IMR-90 (cell line): ENCODE data around the gene HMOX1. TPM values are rescaled to one million over a fixed set of nuclear protein-coding genes. Genes with fewer than 3 reads are reported as not detected.

Experiments
- ATAC-seq: fragments of 200-7000 bp; cut with Tn5 transposase; 2 replicates; pipeline ENCODE4 v1.9.1; 2020; ENCODE audit warnings: low read depth, mild to moderate bottlenecking, moderate library complexity
- BruUV-seq: library from RNA; stranded (reverse); fragments of 400-500 nt; replicated peaks from 2 replicates; lab custom pipeline; 2021; lab: Mats Ljungman, UMichigan
- CTCF ChIA-PET: fragments of 300-600 bp; formaldehyde crosslinking; extraction: SDS; loops from one replicate; lab custom pipeline; 2021; ENCODE audit warnings: antibody characterized with exemption; lab: Yijun Ruan, JAX
- POLR2A ChIA-PET: fragments of 300-600 bp; sonication (Branson Sonifier 250); formaldehyde crosslinking; loops from one replicate; lab custom pipeline; 2022; ENCODE audit warnings: antibody characterized with exemption; ENCODE audit not compliant: unreplicated experiment; lab: Charles Lee
- DNase-seq: peaks from one replicate; pipeline ENCODE4 v3.0.0; 2013
- H2AFZ ChIP-seq: replicated peaks from 2 replicates; pipeline ENCODE3; 2013; ENCODE audit warnings: low read length, mild to moderate bottlenecking; ENCODE audit not compliant: poor library complexity
- H2AK5ac ChIP-seq: 2 replicates; pipeline ENCODE4 v1.6.1; 2013; ENCODE audit warnings: low read depth, low read length, inconsistent platforms
- H2AK9ac ChIP-seq: replicated peaks from 2 replicates; pipeline ENCODE3; 2013; ENCODE audit warnings: mild to moderate bottlenecking, low read depth, low read length, moderate library complexity; ENCODE audit not compliant: poor library complexity
- H2BK120ac ChIP-seq: 2 replicates; pipeline ENCODE4 v1.6.1; 2013; ENCODE audit warnings: low read depth, low read length, inconsistent platforms
- H2BK15ac ChIP-seq: 3 replicates; pipeline ENCODE4 v1.6.1; 2013; ENCODE audit warnings: low read depth, low read length, inconsistent platforms
- H2BK20ac ChIP-seq: 2 replicates; pipeline ENCODE4 v1.6.1; 2013; ENCODE audit warnings: low read depth, mild to moderate bottlenecking, inconsistent platforms, low read length, moderate library complexity
- H2BK5ac ChIP-seq: 2 replicates; pipeline ENCODE4 v1.6.1; 2013; ENCODE audit warnings: mild to moderate bottlenecking, low read depth, low read length, inconsistent platforms; ENCODE audit not compliant: poor library complexity, severe bottlenecking
- H3K14ac ChIP-seq: replicated peaks from 2 replicates; pipeline ENCODE4 v1.6.1; 2013; ENCODE audit warnings: low read depth, low read length, inconsistent platforms
- H3K18ac ChIP-seq: 2 replicates; pipeline ENCODE4 v1.6.1; 2013; ENCODE audit warnings: low read depth, low read length, control low read depth
- H3K23ac ChIP-seq: 2 replicates; pipeline ENCODE4 v1.6.1; 2013; ENCODE audit warnings: low read depth, low read length, inconsistent platforms
- H3K27ac ChIP-seq: 2 replicates; pipeline ENCODE4 v1.5.1; 2013; ENCODE audit warnings: mild to moderate bottlenecking, control low read depth, low read length; ENCODE audit not compliant: insufficient read depth
- H3K27me3 ChIP-seq: 2 replicates; pipeline ENCODE4 v1.6.1; 2013; ENCODE audit warnings: low read length; ENCODE audit not compliant: control insufficient read depth, insufficient read depth
- H3K36me3 ChIP-seq: 2 replicates; pipeline ENCODE4 v1.6.1; 2013; ENCODE audit warnings: low read length, mixed read lengths; ENCODE audit not compliant: control insufficient read depth, insufficient read depth
- H3K4ac ChIP-seq: 2 replicates; pipeline ENCODE4 v1.6.1; 2013; ENCODE audit warnings: low read depth, low read length, inconsistent platforms
- H3K4me1 ChIP-seq: 2 replicates; pipeline ENCODE4 v1.6.1; 2013; ENCODE audit warnings: low read length, mixed read lengths; ENCODE audit not compliant: control insufficient read depth, insufficient read depth
- H3K4me2 ChIP-seq: 2 replicates; pipeline ENCODE4 v1.6.1; 2013; ENCODE audit warnings: low read depth, mild to moderate bottlenecking, control low read depth, low read length, moderate library complexity
- H3K4me3 ChIP-seq: 2 replicates; pipeline ENCODE4 v1.5.1; 2013; ENCODE audit warnings: low read depth, mild to moderate bottlenecking, control low read depth, low read length, moderate library complexity; ENCODE audit not compliant: insufficient read depth
- H3K56ac ChIP-seq: 2 replicates; pipeline ENCODE4 v1.6.1; 2013; ENCODE audit warnings: low read length, inconsistent platforms; ENCODE audit not compliant: insufficient read depth; ENCODE audit errors: extremely low read depth
- H3K79me1 ChIP-seq, 2 experiments: 2 replicates each; pipeline ENCODE4 v1.6.1; 2013; ENCODE audit warnings: low read length in 2 of 2, inconsistent platforms in 1 of 2, low read depth in 1 of 2
- H3K9ac ChIP-seq: 2 replicates; pipeline ENCODE4 v1.6.1; 2013; ENCODE audit warnings: low read depth, low read length, control low read depth
- H3K9me1 ChIP-seq: 2 replicates; pipeline ENCODE4 v1.6.1; 2013; ENCODE audit warnings: low read length, inconsistent platforms; ENCODE audit not compliant: insufficient read depth
- H3K9me3 ChIP-seq: 2 replicates; pipeline ENCODE4 v1.6.1; 2013; ENCODE audit warnings: low read length; ENCODE audit not compliant: control insufficient read depth, insufficient read depth
- H4K20me1 ChIP-seq: 2 replicates; pipeline ENCODE4 v1.6.1; 2013; ENCODE audit warnings: low read length, inconsistent platforms; ENCODE audit not compliant: insufficient read depth
- H4K5ac ChIP-seq: 2 replicates; pipeline ENCODE4 v1.6.1; 2013; ENCODE audit warnings: mild to moderate bottlenecking, low read depth, low read length, control low read depth
- H4K8ac ChIP-seq, 2 experiments: 2 replicates each; pipeline ENCODE4 v1.6.1; 2013; ENCODE audit warnings: low read depth in 2 of 2, low read length in 2 of 2, control low read depth in 1 of 2, inconsistent platforms in 1 of 2
- H4K91ac ChIP-seq: 2 replicates; pipeline ENCODE4 v1.6.1; 2013; ENCODE audit warnings: low read depth, low read length, inconsistent platforms; ENCODE audit not compliant: insufficient read depth
- BHLHE40 ChIP-seq: fragments of 150-350 bp; IDR thresholded peaks from 2 replicates; pipeline ENCODE4 v1.6.1; 2016; ENCODE audit warnings: mild to moderate bottlenecking, low read depth, low read length
- CEBPB ChIP-seq: IDR thresholded peaks from 2 replicates; pipeline ENCODE4 v1.6.1; 2012; ENCODE audit warnings: low read depth, low read length, improper control_type of control experiment
- FOS ChIP-seq: fragments of 150-350 bp; IDR thresholded peaks from 2 replicates; pipeline ENCODE4 v1.6.1; 2016; ENCODE audit warnings: low read depth, low read length
- MAZ ChIP-seq: IDR thresholded peaks from 2 replicates; pipeline ENCODE4 v1.6.1; 2012; ENCODE audit warnings: low read depth, mild to moderate bottlenecking, low read length, improper control_type of control experiment, moderate library complexity, borderline replicate concordance
- POLR2A ChIP-seq: IDR thresholded peaks from 2 replicates; pipeline ENCODE4 v1.6.1; 2012; ENCODE audit warnings: mild to moderate bottlenecking, low read depth, low read length
- SMC3 ChIP-seq: fragments of 150-350 bp; IDR thresholded peaks from 2 replicates; pipeline ENCODE4 v1.6.1; 2016; ENCODE audit warnings: low read depth, mild to moderate bottlenecking, antibody characterized with exemption, low read length, moderate library complexity
- WGBS, 2 experiments: methylation state at CpG; one replicate each; pipeline versions ENCODE4 v1.1.5 to v1.1.7; 2013; ENCODE audit warnings: missing lambda C conversion rate in 2 of 2; ENCODE audit not compliant: insufficient read length in 1 of 2; ENCODE audit errors: extremely low coverage in 2 of 2; 5-methylcytosine and 5-hydroxymethylcytosine counted together
- dilution Hi-C: fragments of 300-500 bp; cut with HindIII; formaldehyde crosslinking; loops from one replicate; pipeline ENCODE4 v1.14.3; 2018; ENCODE audit warnings: low sequenced_read_pairs; ENCODE audit not compliant: unreplicated experiment
- in situ Hi-C: fragments of 300-500 bp; cut with MboI; formaldehyde crosslinking; loops from 3 replicates; pipeline ENCODE4 v1.14.3; 2019; ENCODE audit warnings: low sequenced_read_pairs, inconsistent platforms, mixed read lengths
- intact Hi-C: fragments of 100-400 bp; cut with micrococcal nuclease; formaldehyde crosslinking; loops from 2 replicates; pipeline ENCODE4 v1.10.0; 2022
- polyA plus RNA-seq, 3 experiments: library from polyadenylated mRNA; depleted of rRNA; stranded (reverse); fragments of >200 nt; gene quantifications; 2 replicates each; pipeline ENCODE4 v1.2.3, GENCODE V29; 2012; ENCODE audit warnings: low replicate concordance in 1 of 3
- total RNA-seq: library from RNA; depleted of rRNA; stranded (reverse); fragments of >200 nt; gene quantifications from 2 replicates; pipeline ENCODE4 v1.2.3, GENCODE V29; 2012

Gene HMOX1
- total and polyA plus RNA-seq, 2 of the 4 experiments (the other 2 are of a cell fraction): 23.1 to 50.5 TPM

- H2AK9ac ChIP-seq: no peak overlapping the region
- no peak for DNase-seq
- H2BK15ac ChIP-seq: no peak overlapping the region
- H4K5ac ChIP-seq: no peak overlapping the region
- in situ Hi-C loops: no loop called here
- dilution Hi-C loops: no loop called here
- H2AK5ac ChIP-seq: no peak overlapping the region
- H3K27ac ChIP-seq: no peak overlapping the region
- ChIA-PET CTCF (no interaction called here), POLR2A (no interaction called here)
- H3K79me1 ChIP-seq: peaks cover 0 to 14% of the 10 kb centered on the region in 2 experiments; a peak in 2 of 4 replicates
- H3K56ac ChIP-seq: no peak overlapping the region
- no peak overlapping the region for H2AFZ ChIP-seq
- no peak overlapping the region for H3K18ac ChIP-seq
- H2BK5ac ChIP-seq: no peak overlapping the region
- H4K91ac ChIP-seq: no peak overlapping the region
- no peak overlapping the region for H2BK120ac ChIP-seq
- TF ChIP-seq FOS (no peak), SMC3 (no peak), CEBPB (no peak), POLR2A (no peak), BHLHE40 (no peak), MAZ (no peak)
- no peak overlapping the region for H3K4me3 ChIP-seq
- no peak for ATAC-seq
- H3K36me3 ChIP-seq: peaks cover 20% of the 10 kb centered on the region
- no peak overlapping the region for H3K14ac ChIP-seq
- H3K4me2 ChIP-seq: no peak overlapping the region
- no peaks in the 10 kb centered on the region for H3K27me3 ChIP-seq
- H3K9me3 ChIP-seq: no peaks in the 10 kb centered on the region
- BruUV-seq: no TSS peak
- H3K9ac ChIP-seq: no peak overlapping the region
- no peak overlapping the region for H3K23ac ChIP-seq
- 100% methylated on average over 6 of the region's 9 CpGs; no CpG with 5 or more reads in 1 of the 2 experiments for WGBS, 2 experiments
- H3K9me1 ChIP-seq: peaks cover 2% of the 10 kb centered on the region; the same call in 1 of the 2 replicates
- no peak overlapping the region for H3K4ac ChIP-seq
- intact Hi-C loops: no loop called here
- no peak overlapping the region for H4K8ac ChIP-seq
- peaks cover 4% of the 10 kb centered on the region; the same call in 1 of the 2 replicates for H4K20me1 ChIP-seq
- H3K4me1 ChIP-seq: peaks cover 17% of the 10 kb centered on the region
- H2BK20ac ChIP-seq: no peak overlapping the region
Observed at GRCh38 chr22:35422936-35423335, 42.0 kb downstream of the HMOX1 start.
